ENCODE data around the gene MMP17.
A peak's percentile ranks its signal among the peaks of the same experiment; 100 is the strongest.

Gene MMP17

GRCh38 chr12:131824450-131824849 lies 3.7 kb upstream of the MMP17 start:
- Histone ChIP-seq H3K4me3 (ENCODE audit: low read length) (no peak overlapping the region), H3K4me2 (ENCODE audit: low read length) (no peak overlapping the region), H3K36me3 (ENCODE audit: insufficient read depth, low read length) (no peaks in the 10 kb centered on the region), H3K27me3 (ENCODE audit: control insufficient read depth, insufficient read depth, low read length) (no peaks in the 10 kb centered on the region), H3K4me1 (ENCODE audit: control insufficient read depth, insufficient read depth, low read length) (peaks cover 9% of the 10 kb centered on the region), H3K9ac (ENCODE audit: low read depth, low read length) (no peak overlapping the region), H3K9me3 (replicated peaks; ENCODE audit: low read length) (no peaks in the 10 kb centered on the region)

GRCh38 chr12:131825146-131825892 lies 2.9 kb upstream of the MMP17 start:
- Histone ChIP-seq H3K36me3 (ENCODE audit: insufficient read depth, low read length) (no peaks in the 10 kb centered on the region), H3K4me3 (ENCODE audit: low read length) (peak overlapping the region; percentile 58), H3K9me3 (replicated peaks; ENCODE audit: low read length) (no peaks in the 10 kb centered on the region), H3K9ac (ENCODE audit: low read depth, low read length) (no peak overlapping the region), H3K4me1 (ENCODE audit: control insufficient read depth, insufficient read depth, low read length) (peaks cover 15% of the 10 kb centered on the region), H3K4me2 (ENCODE audit: low read length) (peak overlapping the region; percentile 81), H3K27me3 (ENCODE audit: control insufficient read depth, insufficient read depth, low read length) (no peaks in the 10 kb centered on the region)

- Histone ChIP-seq H3K4me3 (ENCODE audit: low read length) (no peak overlapping the region), H3K27me3 (ENCODE audit: control insufficient read depth, insufficient read depth, low read length) (no peaks in the 10 kb centered on the region), H3K4me1 (ENCODE audit: control insufficient read depth, insufficient read depth, low read length) (peaks cover 19% of the 10 kb centered on the region), H3K36me3 (ENCODE audit: insufficient read depth, low read length) (no peaks in the 10 kb centered on the region), H3K9me3 (replicated peaks; ENCODE audit: low read length) (no peaks in the 10 kb centered on the region), H3K9ac (ENCODE audit: low read depth, low read length) (no peak overlapping the region), H3K4me2 (ENCODE audit: low read length) (no peak overlapping the region)
These were observed 1.9 kb upstream of the MMP17 start for GRCh38 chr12:131826097-131826928.

GRCh38 chr12:131828671-131829355 lies 620 bp downstream of the MMP17 start:
- no peaks in the 10 kb centered on the region for H3K27me3 ChIP-seq (ENCODE audit: control insufficient read depth, insufficient read depth, low read length)
- peaks cover 28% of the 10 kb centered on the region for H3K4me1 ChIP-seq (ENCODE audit: control insufficient read depth, insufficient read depth, low read length)
- H3K36me3 ChIP-seq (ENCODE audit: insufficient read depth, low read length): no peaks in the 10 kb centered on the region
- H3K4me2 ChIP-seq (ENCODE audit: low read length): peak overlapping the region; percentile 97
- peak overlapping the region; percentile 78 for H3K9ac ChIP-seq (ENCODE audit: low read depth, low read length)
- H3K9me3 ChIP-seq (replicated peaks; ENCODE audit: low read length): no peaks in the 10 kb centered on the region
- peak overlapping the region; percentile 81 for H3K4me3 ChIP-seq (ENCODE audit: low read length)

- no peaks in the 10 kb centered on the region for H3K9me3 ChIP-seq (replicated peaks; ENCODE audit: low read length)
- peak overlapping the region; percentile 97 for H3K4me2 ChIP-seq (ENCODE audit: low read length)
- H3K4me1 ChIP-seq (ENCODE audit: control insufficient read depth, insufficient read depth, low read length): peaks cover 28% of the 10 kb centered on the region
- H3K27me3 ChIP-seq (ENCODE audit: control insufficient read depth, insufficient read depth, low read length): no peaks in the 10 kb centered on the region
- H3K9ac ChIP-seq (ENCODE audit: low read depth, low read length): peak overlapping the region; percentile 78
- peak overlapping the region; percentile 81 for H3K4me3 ChIP-seq (ENCODE audit: low read length)
- no peaks in the 10 kb centered on the region for H3K36me3 ChIP-seq (ENCODE audit: insufficient read depth, low read length)
These were observed 1.2 kb downstream of the MMP17 start for GRCh38 chr12:131829356-131829747.

- H3K4me3 ChIP-seq (ENCODE audit: low read length): peak overlapping the region; percentile 81
- H3K9me3 ChIP-seq (replicated peaks; ENCODE audit: low read length): no peaks in the 10 kb centered on the region
- H3K36me3 ChIP-seq (ENCODE audit: insufficient read depth, low read length): no peaks in the 10 kb centered on the region
- H3K4me2 ChIP-seq (ENCODE audit: low read length): peak overlapping the region; percentile 97
- no peaks in the 10 kb centered on the region for H3K27me3 ChIP-seq (ENCODE audit: control insufficient read depth, insufficient read depth, low read length)
- H3K4me1 ChIP-seq (ENCODE audit: control insufficient read depth, insufficient read depth, low read length): peaks cover 28% of the 10 kb centered on the region
- H3K9ac ChIP-seq (ENCODE audit: low read depth, low read length): peak overlapping the region; percentile 78
These were observed 1.7 kb downstream of the MMP17 start for GRCh38 chr12:131829791-131830334.

- Histone ChIP-seq H3K4me3 (ENCODE audit: low read length) (peak overlapping the region; percentile 81), H3K27me3 (ENCODE audit: control insufficient read depth, insufficient read depth, low read length) (no peaks in the 10 kb centered on the region), H3K9ac (ENCODE audit: low read depth, low read length) (peak overlapping the region; percentile 78), H3K9me3 (replicated peaks; ENCODE audit: low read length) (no peaks in the 10 kb centered on the region), H3K4me2 (ENCODE audit: low read length) (peak overlapping the region; percentile 97), H3K4me1 (ENCODE audit: control insufficient read depth, insufficient read depth, low read length) (peaks cover 24% of the 10 kb centered on the region), H3K36me3 (ENCODE audit: insufficient read depth, low read length) (no peaks in the 10 kb centered on the region)
These were observed 2.2 kb downstream of the MMP17 start for GRCh38 chr12:131830335-131830913.

GRCh38 chr12:131830914-131831571 lies 2.9 kb downstream of the MMP17 start:
- Histone ChIP-seq H3K4me2 (ENCODE audit: low read length) (peak overlapping the region; percentile 97), H3K9me3 (replicated peaks; ENCODE audit: low read length) (no peaks in the 10 kb centered on the region), H3K9ac (ENCODE audit: low read depth, low read length) (peak overlapping the region; percentile 78), H3K27me3 (ENCODE audit: control insufficient read depth, insufficient read depth, low read length) (no peaks in the 10 kb centered on the region), H3K4me3 (ENCODE audit: low read length) (peak overlapping the region; percentile 81), H3K4me1 (ENCODE audit: control insufficient read depth, insufficient read depth, low read length) (peaks cover 19% of the 10 kb centered on the region), H3K36me3 (ENCODE audit: insufficient read depth, low read length) (no peaks in the 10 kb centered on the region)

GRCh38 chr12:131831635-131832041 lies 3.4 kb downstream of the MMP17 start:
- Histone ChIP-seq H3K27me3 (ENCODE audit: control insufficient read depth, insufficient read depth, low read length) (no peaks in the 10 kb centered on the region), H3K9me3 (replicated peaks; ENCODE audit: low read length) (no peaks in the 10 kb centered on the region), H3K4me1 (ENCODE audit: control insufficient read depth, insufficient read depth, low read length) (peaks cover 19% of the 10 kb centered on the region), H3K4me2 (ENCODE audit: low read length) (peak overlapping the region; percentile 97), H3K9ac (ENCODE audit: low read depth, low read length) (peak overlapping the region; percentile 78), H3K36me3 (ENCODE audit: insufficient read depth, low read length) (no peaks in the 10 kb centered on the region), H3K4me3 (ENCODE audit: low read length) (peak overlapping the region; percentile 81)

- peak overlapping the region; percentile 54 for H3K9ac ChIP-seq (ENCODE audit: low read depth, low read length)
- H3K27me3 ChIP-seq (ENCODE audit: control insufficient read depth, insufficient read depth, low read length): no peaks in the 10 kb centered on the region
- H3K4me1 ChIP-seq (ENCODE audit: control insufficient read depth, insufficient read depth, low read length): peaks cover 19% of the 10 kb centered on the region
- H3K4me3 ChIP-seq (ENCODE audit: low read length): peak overlapping the region; percentile 66
- peak overlapping the region; percentile 79 for H3K4me2 ChIP-seq (ENCODE audit: low read length)
- H3K36me3 ChIP-seq (ENCODE audit: insufficient read depth, low read length): no peaks in the 10 kb centered on the region
- H3K9me3 ChIP-seq (replicated peaks; ENCODE audit: low read length): no peaks in the 10 kb centered on the region
These were observed 4.4 kb downstream of the MMP17 start for GRCh38 chr12:131832321-131833231.
